Fibroblast of lung (primary cell): Measurements from ENCODE around the gene CRLF2. TPM values are rescaled to one million over a fixed set of nuclear protein-coding genes. Genes with fewer than 3 reads are reported as not detected.

Experiments
- DNase-seq, 2 donors: peaks; one replicate each; pipeline versions ENCODE4 v3.0.0 to v3.0.0-alpha.2; 2010; ENCODE audit warnings: low read depth in 2 of 2
- H2AFZ ChIP-seq: 2 replicates; pipeline ENCODE4 v1.5.1; 2012; ENCODE audit warnings: low read length, control low read depth, inconsistent platforms
- H3K27ac ChIP-seq: 2 replicates; pipeline ENCODE4 v1.5.1; 2011; ENCODE audit warnings: low read length, control low read depth; ENCODE audit not compliant: insufficient read depth
- H3K27me3 ChIP-seq: 2 replicates; pipeline ENCODE4 v1.5.1; 2011; ENCODE audit warnings: mild to moderate bottlenecking, low read length; ENCODE audit not compliant: control insufficient read depth, insufficient read depth
- H3K36me3 ChIP-seq: 2 replicates; pipeline ENCODE4 v1.5.1; 2011; ENCODE audit warnings: low read length; ENCODE audit not compliant: control insufficient read depth, insufficient read depth
- H3K4me1 ChIP-seq: 2 replicates; pipeline ENCODE4 v1.5.1; 2011; ENCODE audit warnings: low read length; ENCODE audit not compliant: control insufficient read depth, insufficient read depth; ENCODE audit errors: extremely low read depth
- H3K4me2 ChIP-seq: 2 replicates; pipeline ENCODE4 v1.5.1; 2011; ENCODE audit warnings: low read length, control low read depth; ENCODE audit not compliant: insufficient read depth; ENCODE audit errors: extremely low read depth
- H3K4me3 ChIP-seq, 4 experiments: fragments of 200-600 bp in 1 of 4; sonication (generic) in 1 of 4; replicated peaks in 1 of 4; 2 replicates each; pipeline ENCODE4 v1.5.1; 2011 to 2016; ENCODE audit warnings: low read length in 4 of 4, low read depth in 3 of 4, mild to moderate bottlenecking in 3 of 4, control low read depth in 2 of 4, inconsistent platforms in 1 of 4, mixed read lengths in 1 of 4; ENCODE audit not compliant: insufficient read depth in 1 of 4; ENCODE audit errors: control extremely low read depth in 1 of 4
- H3K79me2 ChIP-seq: 2 replicates; pipeline ENCODE4 v1.5.1; 2012; ENCODE audit warnings: mild to moderate bottlenecking, low read length, inconsistent platforms; ENCODE audit not compliant: control insufficient read depth, insufficient read depth
- H3K9ac ChIP-seq: 2 replicates; pipeline ENCODE4 v1.5.1; 2011; ENCODE audit warnings: mild to moderate bottlenecking, low read length, control low read depth; ENCODE audit not compliant: insufficient read depth
- H3K9me3 ChIP-seq: 2 replicates; pipeline ENCODE4 v1.5.1; 2012; ENCODE audit warnings: low read depth, low read length; ENCODE audit not compliant: control insufficient read depth, insufficient read depth
- H4K20me1 ChIP-seq: 2 replicates; pipeline ENCODE4 v1.5.1; 2011; ENCODE audit warnings: low read length; ENCODE audit not compliant: control insufficient read depth, insufficient read depth; ENCODE audit errors: extremely low read depth
- CTCF ChIP-seq, 2 donors: IDR thresholded peaks in 1 of 2; conservative IDR thresholded peaks in 1 of 2; 1 replicate in 1 of 2; 2 replicates in 1 of 2; pipeline ENCODE4 v1.5.1; 2011 to 2012; ENCODE audit warnings: low read length in 2 of 2, control low read depth in 1 of 2, inconsistent platforms in 1 of 2, low read depth in 1 of 2, mild to moderate bottlenecking in 1 of 2
- EZH2 ChIP-seq: IDR thresholded peaks from 2 replicates; pipeline ENCODE4 v1.5.1; 2012; ENCODE audit warnings: low read length, control low read depth, mild to moderate bottlenecking; ENCODE audit errors: missing control alignments
- polyA plus RNA-seq, 2 donors: library from polyadenylated mRNA; depleted of rRNA in 1 of 2; stranded (reverse) in 1 of 2; unstranded in 1 of 2; fragments of >200 nt; gene quantifications; 2 replicates each; pipeline ENCODE4 v1.2.1, GENCODE V29; 2011 to 2012; ENCODE audit warnings: missing spikeins in 1 of 2
- total RNA-seq: library from RNA; depleted of rRNA; stranded (reverse); fragments of >200 nt; gene quantifications from 2 replicates; pipeline ENCODE4 v1.2.1, GENCODE V29; 2014

Gene CRLF2
- total and polyA plus RNA-seq, 2 donors (not counting 1 experiment from before 2014, with no cell fraction given) = not detected

- Histone ChIP-seq H3K4me2 (no peak overlapping the region), H3K4me1 (no peaks in the 10 kb centered on the region), H3K36me3 (no peaks in the 10 kb centered on the region), H3K27ac (no peak overlapping the region), H3K9ac (no peak overlapping the region), H4K20me1 (no peaks in the 10 kb centered on the region), H3K79me2 (no peaks in the 10 kb centered on the region), H3K9me3 (no peaks in the 10 kb centered on the region), H3K27me3 (no peaks in the 10 kb centered on the region), H2AFZ (no peak overlapping the region), H3K4me3 (no peak overlapping the region)
- TF ChIP-seq CTCF (conservative IDR thresholded peaks at IDR 0.05 in 1 of 2, IDR thresholded peaks at IDR 0.05 in 1 of 2; ENCODE audit: low read depth in 1 of 2, low read length in 2 of 2) (no peak), EZH2 (no peak)
- no peak for DNase-seq
Measured at GRCh38 chrX:1150569-1151347, 61.7 kb downstream of the CRLF2 start.

- Histone ChIP-seq H4K20me1 (no peaks in the 10 kb centered on the region), H3K4me2 (no peak overlapping the region), H3K4me1 (no peaks in the 10 kb centered on the region), H3K27ac (no peak overlapping the region), H3K4me3 (no peak overlapping the region), H3K27me3 (no peaks in the 10 kb centered on the region), H3K36me3 (no peaks in the 10 kb centered on the region), H3K79me2 (no peaks in the 10 kb centered on the region), H3K9ac (no peak overlapping the region), H3K9me3 (no peaks in the 10 kb centered on the region), H2AFZ (no peak overlapping the region)
- TF ChIP-seq CTCF (conservative IDR thresholded peaks at IDR 0.05 in 1 of 2, IDR thresholded peaks at IDR 0.05 in 1 of 2; ENCODE audit: low read depth in 1 of 2, low read length in 2 of 2) = no peak
- TF ChIP-seq EZH2 = no peak
- no peak for DNase-seq
Measured at GRCh38 chrX:1147611-1148515, 64.6 kb downstream of the CRLF2 start.

- Histone ChIP-seq H3K9me3 (no peaks in the 10 kb centered on the region), H2AFZ (no peak overlapping the region), H3K27ac (no peak overlapping the region), H3K4me2 (no peak overlapping the region), H3K79me2 (no peaks in the 10 kb centered on the region), H3K4me3 (no peak overlapping the region), H3K27me3 (no peaks in the 10 kb centered on the region), H3K4me1 (no peaks in the 10 kb centered on the region), H4K20me1 (no peaks in the 10 kb centered on the region), H3K9ac (no peak overlapping the region), H3K36me3 (no peaks in the 10 kb centered on the region)
- DNase-seq = no peak
- TF ChIP-seq CTCF (conservative IDR thresholded peaks at IDR 0.05 in 1 of 2, IDR thresholded peaks at IDR 0.05 in 1 of 2; ENCODE audit: low read depth in 1 of 2, low read length in 2 of 2) (no peak), EZH2 (no peak)
Measured at GRCh38 chrX:1144293-1144692, 68.2 kb downstream of the CRLF2 start.
